Esophagus squamous epithelium (tissue), 4 donors: ENCODE measurements around the gene EVX2.

Source experiments
- POLR2A ChIP-seq, 4 donors: fragments of 450-650 bp; IDR thresholded peaks; one replicate each; pipeline ENCODE4 v1.6.1; 2017; ENCODE audit warnings: antibody characterized with exemption in 4 of 4, mild to moderate bottlenecking in 4 of 4, moderate library complexity in 3 of 4
- TF ChIP-seq, protein P1 (sequence below), 6 experiments: fragments of 450-650 bp in 4 of 6; fragments of 200-600 bp in 2 of 6; sonication (generic) in 2 of 6; IDR thresholded peaks; one replicate each; pipeline ENCODE4 v1.5.1; 2016 to 2019; ENCODE audit warnings: antibody characterized with exemption in 6 of 6, mild to moderate bottlenecking in 4 of 6, moderate library complexity in 4 of 6

DNA sequence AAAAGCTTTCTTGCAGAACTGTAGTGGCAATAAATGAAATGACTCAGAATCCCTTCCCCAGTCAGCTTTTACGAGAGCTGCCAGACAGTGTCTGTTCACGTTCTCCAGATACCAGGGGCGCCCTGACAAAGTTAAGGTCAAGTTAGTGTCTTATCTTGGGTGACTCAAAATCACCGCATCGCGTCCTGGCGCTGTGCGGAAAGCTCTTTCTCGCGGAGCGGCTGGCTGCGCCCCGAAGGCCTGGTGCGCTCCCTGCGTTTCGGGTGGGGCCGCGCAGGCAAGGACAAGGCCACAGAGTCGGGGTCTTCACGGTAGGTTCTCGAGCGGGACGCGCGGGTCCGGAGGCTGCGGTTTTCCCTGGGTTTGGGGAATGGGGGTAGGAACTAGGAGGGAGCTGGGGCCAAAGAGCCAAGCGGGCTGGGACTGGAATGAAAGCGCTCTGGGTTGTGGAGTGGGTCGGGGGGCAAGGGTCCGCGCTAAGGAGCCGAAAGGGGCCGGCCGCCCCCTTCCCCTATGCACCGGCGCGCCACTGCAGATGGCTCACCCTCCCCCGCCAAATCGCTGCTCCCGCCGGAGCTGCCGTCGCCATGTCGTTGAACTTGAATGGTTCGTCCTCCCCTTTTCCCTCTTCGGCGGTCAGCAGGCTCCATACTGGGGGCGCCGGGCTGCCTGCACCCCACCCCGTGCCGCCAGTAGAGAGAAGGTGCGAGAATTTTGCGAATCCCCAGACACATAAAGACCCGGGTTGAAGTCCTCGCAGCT is 20.7 kb upstream of the EVX2 start:
- TF ChIP-seq, protein P1, sequence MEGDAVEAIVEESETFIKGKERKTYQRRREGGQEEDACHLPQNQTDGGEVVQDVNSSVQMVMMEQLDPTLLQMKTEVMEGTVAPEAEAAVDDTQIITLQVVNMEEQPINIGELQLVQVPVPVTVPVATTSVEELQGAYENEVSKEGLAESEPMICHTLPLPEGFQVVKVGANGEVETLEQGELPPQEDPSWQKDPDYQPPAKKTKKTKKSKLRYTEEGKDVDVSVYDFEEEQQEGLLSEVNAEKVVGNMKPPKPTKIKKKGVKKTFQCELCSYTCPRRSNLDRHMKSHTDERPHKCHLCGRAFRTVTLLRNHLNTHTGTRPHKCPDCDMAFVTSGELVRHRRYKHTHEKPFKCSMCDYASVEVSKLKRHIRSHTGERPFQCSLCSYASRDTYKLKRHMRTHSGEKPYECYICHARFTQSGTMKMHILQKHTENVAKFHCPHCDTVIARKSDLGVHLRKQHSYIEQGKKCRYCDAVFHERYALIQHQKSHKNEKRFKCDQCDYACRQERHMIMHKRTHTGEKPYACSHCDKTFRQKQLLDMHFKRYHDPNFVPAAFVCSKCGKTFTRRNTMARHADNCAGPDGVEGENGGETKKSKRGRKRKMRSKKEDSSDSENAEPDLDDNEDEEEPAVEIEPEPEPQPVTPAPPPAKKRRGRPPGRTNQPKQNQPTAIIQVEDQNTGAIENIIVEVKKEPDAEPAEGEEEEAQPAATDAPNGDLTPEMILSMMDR (IDR thresholded peaks at IDR 0.05), result no peak
- TF ChIP-seq POLR2A (IDR thresholded peaks at IDR 0.05), result no peak
